Astrocyte (in vitro differentiated cells and primary cell): ENCODE measurements around the gene RRP1. TPM values are rescaled to one million over a fixed set of nuclear protein-coding genes. Genes with fewer than 3 reads are reported as not detected.
A peak's percentile ranks its signal among the peaks of the same experiment; 100 is the strongest.

Source experiments
- DNase-seq: peaks from one replicate; pipeline ENCODE4 v3.0.0-alpha.2; 2010; ENCODE audit warnings: low read depth
- FAIRE-seq: peaks from 2 replicates; lab custom pipeline; 2011; peaks lifted over from hg19 to GRCh38; lab: Jason Lieb, UNC
- H2AFZ ChIP-seq: 2 replicates; pipeline ENCODE4 v1.6.0; 2012; ENCODE audit warnings: low read depth, low read length, inconsistent platforms
- H3K27ac ChIP-seq: 2 replicates; pipeline ENCODE4 v1.5.1; 2011; ENCODE audit warnings: low read depth, low read length, inconsistent platforms
- H3K27me3 ChIP-seq: 2 replicates; pipeline ENCODE4 v1.6.0; 2011; ENCODE audit warnings: low read length, inconsistent platforms; ENCODE audit not compliant: insufficient read depth
- H3K36me3 ChIP-seq: 2 replicates; pipeline ENCODE4 v1.5.1; 2011; ENCODE audit warnings: low read length, inconsistent platforms; ENCODE audit not compliant: insufficient read depth
- H3K4me1 ChIP-seq: 2 replicates; pipeline ENCODE4 v1.5.1; 2011; ENCODE audit warnings: low read length, inconsistent platforms; ENCODE audit not compliant: insufficient read depth
- H3K4me2 ChIP-seq: 2 replicates; pipeline ENCODE4 v1.6.0; 2012; ENCODE audit warnings: low read length, inconsistent platforms
- H3K4me3 ChIP-seq: 2 replicates; pipeline ENCODE4 v1.5.1; 2011; ENCODE audit warnings: low read depth, mild to moderate bottlenecking, low read length, inconsistent platforms; ENCODE audit not compliant: insufficient read depth
- H3K79me2 ChIP-seq: 2 replicates; pipeline ENCODE4 v1.6.0; 2012; ENCODE audit warnings: mild to moderate bottlenecking, low read length, inconsistent platforms; ENCODE audit not compliant: insufficient read depth
- H3K9ac ChIP-seq: 2 replicates; pipeline ENCODE4 v1.6.0; 2012; ENCODE audit warnings: mild to moderate bottlenecking, low read length, inconsistent platforms
- H3K9me3 ChIP-seq: 2 replicates; pipeline ENCODE4 v1.5.1; 2012; ENCODE audit warnings: low read depth, mild to moderate bottlenecking, low read length, inconsistent platforms; ENCODE audit not compliant: insufficient read depth
- H4K20me1 ChIP-seq: 2 replicates; pipeline ENCODE4 v1.6.0; 2012; ENCODE audit warnings: low read length, inconsistent platforms; ENCODE audit not compliant: insufficient read depth
- H3K27ac Mint-ChIP-seq: one replicate; pipeline ENCODE4 v1.8.0; 2021; ENCODE audit warnings: mild to moderate bottlenecking, mixed read lengths; ENCODE audit not compliant: unreplicated experiment
- H3K27me3 Mint-ChIP-seq: one replicate; pipeline ENCODE4 v1.8.0; 2021; ENCODE audit warnings: low read depth, mixed read lengths; ENCODE audit not compliant: unreplicated experiment
- H3K36me3 Mint-ChIP-seq: one replicate; pipeline ENCODE4 v1.8.0; 2021; ENCODE audit warnings: low read depth, mixed read lengths; ENCODE audit not compliant: unreplicated experiment
- H3K4me1 Mint-ChIP-seq: one replicate; pipeline ENCODE4 v1.8.0; 2021; ENCODE audit warnings: low read depth, mixed read lengths; ENCODE audit not compliant: unreplicated experiment
- H3K4me3 Mint-ChIP-seq: one replicate; pipeline ENCODE4 v1.8.0; 2021; ENCODE audit warnings: mild to moderate bottlenecking, moderate library complexity, mixed read lengths; ENCODE audit not compliant: unreplicated experiment
- H3K9me3 Mint-ChIP-seq: one replicate; pipeline ENCODE4 v1.8.0; 2021; ENCODE audit warnings: mild to moderate bottlenecking, mixed read lengths; ENCODE audit not compliant: unreplicated experiment
- EZH2 ChIP-seq: IDR thresholded peaks from 2 replicates; pipeline ENCODE4 v1.6.1; 2012; ENCODE audit warnings: mild to moderate bottlenecking, low read length, inconsistent platforms; ENCODE audit not compliant: insufficient read depth
- total RNA-seq: library from RNA; stranded (reverse); gene quantifications from 2 replicates; pipeline ENCODE4 v1.2.1, GENCODE V29; 2021
- TF ChIP-seq, protein P1 (sequence below): IDR thresholded peaks from 2 replicates; pipeline ENCODE4 v1.5.1; 2011; ENCODE audit warnings: low read depth, mild to moderate bottlenecking, inconsistent platforms, low read length, moderate library complexity; ENCODE audit not compliant: insufficient read depth

The RRP1 gene
- total RNA-seq, 1 donor from 2014 or later, result 24.9 TPM

GRCh38 chr21:43758811-43759210, 30.6 kb upstream of the RRP1 start:
- H3K4me3 ChIP-seq, result no peak overlapping the region
- H2AFZ ChIP-seq, result no peak overlapping the region
- H3K27ac Mint-ChIP-seq, result peak overlapping the region; percentile 31
- no peak overlapping the region for H3K9ac ChIP-seq
- no peaks in the 10 kb centered on the region for H3K9me3 Mint-ChIP-seq
- FAIRE-seq (no peak), DNase-seq (no peak)
- H3K79me2 ChIP-seq, result no peaks in the 10 kb centered on the region
- no peak overlapping the region for H3K4me3 Mint-ChIP-seq
- H4K20me1 ChIP-seq, result no peaks in the 10 kb centered on the region
- peaks cover 6% of the 10 kb centered on the region for H3K4me1 ChIP-seq
- no peaks in the 10 kb centered on the region for H3K27me3 ChIP-seq
- no peak overlapping the region for H3K4me2 ChIP-seq
- H3K36me3 ChIP-seq, result peaks cover 12% of the 10 kb centered on the region
- no peaks in the 10 kb centered on the region for H3K27me3 Mint-ChIP-seq
- H3K4me1 Mint-ChIP-seq, result peaks cover 4% of the 10 kb centered on the region
- TF ChIP-seq, protein P1, sequence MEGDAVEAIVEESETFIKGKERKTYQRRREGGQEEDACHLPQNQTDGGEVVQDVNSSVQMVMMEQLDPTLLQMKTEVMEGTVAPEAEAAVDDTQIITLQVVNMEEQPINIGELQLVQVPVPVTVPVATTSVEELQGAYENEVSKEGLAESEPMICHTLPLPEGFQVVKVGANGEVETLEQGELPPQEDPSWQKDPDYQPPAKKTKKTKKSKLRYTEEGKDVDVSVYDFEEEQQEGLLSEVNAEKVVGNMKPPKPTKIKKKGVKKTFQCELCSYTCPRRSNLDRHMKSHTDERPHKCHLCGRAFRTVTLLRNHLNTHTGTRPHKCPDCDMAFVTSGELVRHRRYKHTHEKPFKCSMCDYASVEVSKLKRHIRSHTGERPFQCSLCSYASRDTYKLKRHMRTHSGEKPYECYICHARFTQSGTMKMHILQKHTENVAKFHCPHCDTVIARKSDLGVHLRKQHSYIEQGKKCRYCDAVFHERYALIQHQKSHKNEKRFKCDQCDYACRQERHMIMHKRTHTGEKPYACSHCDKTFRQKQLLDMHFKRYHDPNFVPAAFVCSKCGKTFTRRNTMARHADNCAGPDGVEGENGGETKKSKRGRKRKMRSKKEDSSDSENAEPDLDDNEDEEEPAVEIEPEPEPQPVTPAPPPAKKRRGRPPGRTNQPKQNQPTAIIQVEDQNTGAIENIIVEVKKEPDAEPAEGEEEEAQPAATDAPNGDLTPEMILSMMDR, result no peak
- no peak for TF ChIP-seq EZH2
- no peak overlapping the region for H3K27ac ChIP-seq
- no peaks in the 10 kb centered on the region for H3K9me3 ChIP-seq
- peaks cover 31% of the 10 kb centered on the region for H3K36me3 Mint-ChIP-seq

DNA sequence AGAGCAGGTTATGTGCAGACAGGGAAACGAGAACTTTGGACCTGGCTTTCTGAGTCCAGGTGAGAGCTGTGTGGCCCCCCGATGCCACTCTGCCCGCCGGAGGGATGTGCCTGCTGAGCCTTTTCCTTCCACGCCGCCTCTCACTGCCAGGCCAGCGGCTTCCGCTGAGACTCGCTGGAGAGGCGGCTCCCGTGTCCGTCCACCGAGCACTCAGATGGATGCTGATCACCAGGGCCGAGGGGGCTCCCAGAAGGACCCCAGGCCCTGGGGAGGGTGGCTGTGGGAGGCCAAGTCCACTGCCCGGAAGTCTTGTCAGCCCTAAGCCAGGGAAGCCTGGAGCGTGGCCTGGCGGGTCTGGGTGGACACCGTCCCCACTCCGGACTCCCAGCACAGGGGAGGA, 29.7 kb upstream of the RRP1 start:
- Histone ChIP-seq H4K20me1 (no peaks in the 10 kb centered on the region), H3K9ac (no peak overlapping the region), H3K27me3 (no peaks in the 10 kb centered on the region), H3K4me1 (peaks cover 6% of the 10 kb centered on the region), H3K79me2 (no peaks in the 10 kb centered on the region), H3K9me3 (no peaks in the 10 kb centered on the region), H2AFZ (no peak overlapping the region), H3K4me2 (no peak overlapping the region), H3K4me3 (no peak overlapping the region), H3K27ac (no peak overlapping the region), H3K36me3 (peaks cover 12% of the 10 kb centered on the region)
- FAIRE-seq (no peak), DNase-seq (no peak)
- TF ChIP-seq, protein P1, result no peak
- TF ChIP-seq EZH2, result no peak
- Mint-ChIP-seq H3K9me3 (no peaks in the 10 kb centered on the region), H3K27me3 (no peaks in the 10 kb centered on the region), H3K4me3 (no peak overlapping the region), H3K36me3 (peaks cover 26% of the 10 kb centered on the region), H3K27ac (no peak overlapping the region), H3K4me1 (peaks cover 4% of the 10 kb centered on the region)

DNA sequence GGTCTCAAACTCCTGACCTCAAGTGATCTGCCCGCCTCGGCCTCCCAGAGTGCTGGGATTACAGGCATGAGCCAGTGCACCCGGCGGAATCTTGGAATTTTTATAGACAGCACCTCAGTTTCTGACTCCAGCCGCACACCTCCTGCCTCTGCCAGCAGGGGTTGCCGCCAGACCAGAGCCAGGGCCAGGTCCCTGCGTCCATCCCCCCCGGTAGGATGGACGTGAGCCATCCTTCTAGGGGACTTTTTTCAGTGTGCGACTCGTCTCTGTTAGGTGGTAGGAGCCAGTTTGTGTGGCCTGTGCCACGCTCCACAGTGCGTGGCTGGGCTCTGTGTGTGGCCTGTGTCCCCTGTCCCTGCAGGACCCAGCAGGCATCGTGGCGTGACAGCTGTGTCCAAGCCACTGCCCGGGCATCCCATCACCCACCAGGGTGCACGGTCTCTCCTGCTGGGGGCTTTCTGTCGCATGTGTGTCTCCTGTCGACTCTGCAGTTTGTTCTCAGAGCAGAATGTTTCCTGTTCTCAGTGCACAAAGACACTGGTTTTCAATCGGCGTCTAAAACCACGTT, 28.9 kb upstream of the RRP1 start:
- Histone ChIP-seq H2AFZ (no peak overlapping the region), H3K9me3 (no peaks in the 10 kb centered on the region), H3K9ac (no peak overlapping the region), H3K36me3 (peaks cover 10% of the 10 kb centered on the region), H3K4me1 (peaks cover 12% of the 10 kb centered on the region), H4K20me1 (no peaks in the 10 kb centered on the region), H3K4me3 (no peak overlapping the region), H3K27ac (no peak overlapping the region), H3K79me2 (no peaks in the 10 kb centered on the region), H3K27me3 (no peaks in the 10 kb centered on the region), H3K4me2 (no peak overlapping the region)
- FAIRE-seq, result no peak
- Mint-ChIP-seq H3K4me3 (no peak overlapping the region), H3K36me3 (peaks cover 26% of the 10 kb centered on the region), H3K9me3 (no peaks in the 10 kb centered on the region), H3K27me3 (no peaks in the 10 kb centered on the region), H3K27ac (no peak overlapping the region), H3K4me1 (peaks cover 4% of the 10 kb centered on the region)
- TF ChIP-seq, protein P1, result no peak
- TF ChIP-seq EZH2, result no peak
- DNase-seq, result no peak
